Activated CD4-positive, alpha-beta T cell treated with anti-CD3 and anti-CD28 coated beads, Interleukin-2, Interleukin-6, amounts not matched to agents 100 ng/mL and 50 ng/mL, durations not matched to agents 16 hours and 8 hours (primary cell): ENCODE data around the gene SLC37A1.

Experiments
- DNase-seq: peaks from one replicate; pipeline ENCODE4 v3.0.0-alpha.2; 2020

Gene SLC37A1

DNA sequence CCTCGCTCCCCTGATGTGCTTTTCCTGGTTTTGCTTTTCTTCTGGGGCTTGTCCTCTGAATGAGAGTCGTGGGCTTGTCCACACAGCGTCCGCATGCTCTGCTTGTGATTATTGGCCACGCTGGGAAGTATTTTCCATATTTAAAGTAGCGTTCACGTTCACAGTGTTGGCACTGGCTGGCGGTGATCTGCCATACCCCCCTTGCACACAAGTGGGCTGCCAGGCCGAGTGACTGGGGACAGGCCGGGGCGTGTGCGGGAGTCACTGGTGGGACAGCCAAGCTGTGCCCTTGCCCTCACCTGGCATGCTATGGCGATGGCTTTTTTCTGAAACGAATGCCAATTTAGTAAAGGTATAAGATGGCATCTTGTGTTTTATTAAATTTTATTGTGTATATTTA, 32.8 kb downstream of the SLC37A1 start:
- DNase-seq, result no peak

DNA sequence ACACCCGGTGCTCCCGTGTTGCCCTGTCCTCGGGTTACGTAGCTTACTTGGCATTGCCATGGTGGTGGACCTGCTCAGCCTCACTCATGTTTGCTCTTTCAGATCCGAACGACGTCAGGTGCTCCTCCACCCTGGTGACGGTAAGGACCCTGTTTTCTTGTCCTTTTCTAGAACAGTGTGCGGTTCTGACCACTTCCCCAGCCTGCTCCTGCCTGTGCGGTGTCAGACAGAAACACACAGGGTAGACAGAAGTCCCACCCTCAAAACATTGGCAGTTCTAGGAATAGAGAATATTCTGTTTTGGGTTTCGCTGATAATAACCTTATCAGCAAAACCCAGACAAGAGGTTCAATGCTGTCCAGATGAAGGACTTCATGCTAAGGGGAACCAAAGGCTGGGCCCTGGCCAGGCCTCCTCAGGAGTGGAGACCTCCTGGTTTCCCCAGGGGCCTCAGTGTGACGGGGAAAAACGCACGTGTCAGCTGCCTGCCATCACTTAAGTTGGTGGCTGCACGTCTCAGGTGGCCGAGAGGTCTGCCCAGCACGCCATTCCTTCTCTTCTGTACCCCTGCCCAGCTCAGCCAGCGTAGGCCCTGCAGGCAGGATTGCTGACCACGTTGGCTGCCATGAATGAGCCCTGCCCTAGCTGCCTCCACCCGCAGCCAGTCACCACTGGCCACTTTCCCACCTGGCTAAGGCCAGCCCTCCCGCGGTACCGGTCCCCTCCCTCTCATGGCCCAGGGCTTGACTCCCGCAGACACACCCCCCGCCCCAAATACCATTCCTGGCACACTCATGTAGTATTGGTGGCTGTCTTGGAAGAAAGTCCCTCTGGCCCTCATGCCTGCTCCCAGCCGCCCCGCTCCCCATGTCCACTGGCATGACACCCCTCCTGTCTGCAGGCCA, 33.6 kb downstream of the SLC37A1 start:
- DNase-seq, result no peak

DNA sequence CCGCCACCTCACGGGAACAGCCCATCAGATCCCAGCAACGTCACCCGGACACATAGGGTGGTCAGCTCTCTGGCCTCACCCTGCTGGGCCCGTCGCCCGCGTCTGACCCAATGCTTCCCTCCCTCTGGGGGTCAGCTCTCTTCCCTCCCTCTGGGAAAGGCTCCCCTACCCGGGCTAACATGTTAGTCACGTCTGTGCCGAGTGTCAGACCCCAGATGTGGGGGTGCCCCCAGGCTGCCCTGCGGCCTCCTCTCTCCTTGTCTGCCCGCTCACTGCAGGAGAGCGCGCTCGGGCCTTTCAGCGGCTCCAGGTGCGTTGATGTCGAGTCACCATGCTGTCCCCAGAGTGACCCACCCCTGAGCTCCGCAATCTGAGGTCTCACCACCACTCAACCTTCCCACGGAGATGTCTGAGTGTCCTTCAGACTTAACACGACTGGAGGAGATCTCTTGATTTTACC, 34.3 kb downstream of the SLC37A1 start:
- no peak for DNase-seq

DNA sequence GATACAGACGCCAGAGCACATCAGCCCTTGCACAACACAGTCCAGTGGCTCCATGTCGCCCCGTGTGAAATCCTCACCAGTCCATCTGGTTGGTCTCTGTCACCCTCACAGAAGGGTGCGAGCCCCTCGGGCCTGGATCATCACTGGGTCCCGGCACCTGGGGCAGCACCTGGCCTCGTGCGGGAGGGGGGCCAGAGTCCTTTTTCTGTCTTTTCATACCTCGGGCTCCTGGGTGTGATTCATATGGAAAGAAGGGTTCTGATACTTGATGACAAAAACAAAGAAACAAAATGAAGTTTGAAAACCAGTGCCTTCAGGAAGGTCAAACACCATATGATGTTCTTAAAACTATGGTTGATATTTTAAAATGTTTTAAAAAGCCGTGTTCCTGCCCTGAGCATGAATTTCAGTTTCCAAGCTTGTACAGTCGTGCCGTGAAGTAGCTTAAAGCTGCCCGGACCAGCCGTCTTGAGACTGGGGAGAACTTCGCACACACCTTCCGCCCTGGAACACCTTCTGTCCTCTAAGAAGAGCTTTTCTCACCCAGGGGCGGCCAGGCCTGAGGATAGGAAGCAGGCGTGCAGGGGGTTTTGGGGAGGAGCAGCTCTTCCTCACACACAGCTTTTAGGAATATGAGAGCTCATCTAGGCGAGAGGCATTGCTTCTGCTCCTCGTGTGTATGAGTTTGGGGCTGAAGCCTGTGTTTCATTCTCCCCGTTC, 35.2 kb downstream of the SLC37A1 start:
- peak; percentile 25 for DNase-seq

DNA sequence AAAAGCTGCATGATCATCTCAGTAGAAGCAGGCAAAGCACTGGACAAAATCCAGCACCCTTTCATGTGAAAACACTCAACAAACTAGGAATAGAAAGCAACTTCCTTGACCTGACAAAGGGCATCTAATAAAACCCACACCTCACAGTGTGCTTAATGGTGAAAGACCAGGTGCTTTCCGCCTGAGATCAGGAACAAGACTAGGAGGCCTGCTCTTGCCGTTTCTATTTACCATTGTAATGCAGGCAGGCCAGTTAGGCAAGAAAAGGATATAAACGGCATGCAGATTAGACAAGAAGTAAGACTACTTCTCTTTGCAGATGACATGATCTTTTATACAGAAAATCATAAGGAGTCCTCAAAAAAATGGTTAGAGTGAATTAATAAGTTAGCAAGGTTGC, 37.2 kb downstream of the SLC37A1 start:
- DNase-seq, result no peak

DNA sequence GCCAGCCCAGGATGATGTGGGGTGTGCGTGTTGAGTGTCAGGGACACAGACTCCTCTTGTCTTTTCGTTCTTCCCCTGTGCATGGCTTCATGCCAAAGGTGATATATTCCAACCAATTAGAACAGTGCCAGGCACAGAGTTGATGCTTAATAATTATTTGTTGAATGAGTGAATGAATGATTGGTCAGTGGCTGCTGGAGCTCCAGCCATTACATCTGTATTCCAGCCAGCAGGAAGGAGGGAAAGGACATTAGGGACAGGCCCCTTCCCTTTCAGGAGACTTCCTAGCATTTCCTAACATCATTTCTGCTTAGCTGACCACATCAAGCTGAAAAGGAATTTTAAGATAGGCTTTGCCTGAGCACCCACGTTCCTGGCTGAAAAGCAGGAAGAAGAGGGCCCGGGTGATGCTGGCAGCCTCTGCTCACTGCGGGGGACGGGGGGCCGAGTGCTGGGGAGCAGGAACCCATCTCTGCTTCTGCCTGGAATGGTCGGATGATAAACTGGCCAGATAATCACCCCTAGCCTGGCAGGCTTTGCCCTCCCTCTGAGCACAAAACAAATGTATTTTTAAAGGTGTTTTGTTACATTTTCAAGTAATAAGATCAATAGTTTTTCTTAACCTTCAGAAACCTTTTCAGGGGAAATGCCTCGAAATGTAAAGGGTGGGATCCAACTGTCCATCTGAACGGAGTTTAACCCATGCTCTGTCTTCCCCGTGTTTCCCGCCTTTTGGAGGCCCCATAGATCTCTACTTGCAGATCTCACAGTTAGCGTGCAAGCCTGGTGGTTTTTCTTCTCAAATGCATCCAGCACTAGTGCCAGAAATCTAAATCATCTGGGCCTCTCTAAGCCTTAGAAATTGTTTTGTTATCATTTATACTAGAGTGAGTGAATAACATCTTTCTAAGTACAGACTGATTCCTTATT, 39.0 kb downstream of the SLC37A1 start:
- DNase-seq, result no peak

DNA sequence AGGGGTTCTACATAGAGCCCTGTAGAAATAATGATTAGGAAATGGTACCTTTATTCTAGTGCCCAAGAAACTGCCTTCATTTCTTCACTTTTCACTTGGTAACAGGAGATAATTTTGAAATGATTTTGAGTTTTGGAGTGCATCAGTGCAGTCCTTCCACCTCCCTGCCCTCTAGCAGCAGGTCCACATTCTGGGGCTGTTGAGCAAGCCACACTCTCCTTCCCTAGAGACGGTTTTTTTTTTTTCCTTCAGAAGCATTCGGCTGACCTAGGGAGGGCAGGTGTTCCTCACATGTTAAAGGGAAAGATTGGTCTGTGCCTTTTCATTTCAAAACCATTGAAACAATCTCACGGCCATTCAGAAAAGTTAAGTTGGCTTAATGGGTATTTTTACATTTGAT, 39.8 kb downstream of the SLC37A1 start:
- no peak for DNase-seq

DNA sequence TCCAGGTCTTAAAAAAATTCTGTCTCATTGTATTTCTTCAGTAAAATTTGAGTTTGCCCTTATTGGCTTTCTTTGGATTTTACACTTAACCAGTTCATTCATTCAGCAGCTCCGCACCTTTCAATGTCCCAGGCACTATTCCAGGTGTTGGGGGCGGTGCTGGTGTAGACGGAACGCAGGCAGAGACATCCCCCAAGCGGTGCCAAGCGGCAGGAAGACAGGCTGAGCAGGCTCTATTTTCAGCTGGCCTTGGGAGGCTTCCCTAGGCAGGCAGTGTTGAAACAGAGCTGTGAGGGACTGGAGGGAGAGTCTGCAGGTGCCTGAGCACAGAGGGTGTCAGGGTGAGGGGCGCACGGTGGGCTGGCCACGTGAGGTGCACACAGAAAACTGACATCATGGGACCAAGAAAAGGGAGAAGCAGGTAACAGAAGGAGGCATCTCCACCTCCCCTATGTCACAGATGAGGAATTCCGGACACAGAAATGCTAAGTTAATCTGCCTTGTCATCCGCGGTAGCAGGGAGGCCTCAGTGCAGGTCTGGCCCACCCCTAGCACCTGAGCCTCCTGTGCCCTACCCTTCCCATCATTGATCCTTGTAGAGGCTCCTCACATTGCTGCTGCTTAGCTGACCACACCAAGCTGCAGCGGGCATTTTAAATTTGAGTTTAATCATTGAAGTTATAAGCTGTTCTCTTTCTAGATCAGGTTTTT, 40.8 kb downstream of the SLC37A1 start:
- no peak for DNase-seq

DNA sequence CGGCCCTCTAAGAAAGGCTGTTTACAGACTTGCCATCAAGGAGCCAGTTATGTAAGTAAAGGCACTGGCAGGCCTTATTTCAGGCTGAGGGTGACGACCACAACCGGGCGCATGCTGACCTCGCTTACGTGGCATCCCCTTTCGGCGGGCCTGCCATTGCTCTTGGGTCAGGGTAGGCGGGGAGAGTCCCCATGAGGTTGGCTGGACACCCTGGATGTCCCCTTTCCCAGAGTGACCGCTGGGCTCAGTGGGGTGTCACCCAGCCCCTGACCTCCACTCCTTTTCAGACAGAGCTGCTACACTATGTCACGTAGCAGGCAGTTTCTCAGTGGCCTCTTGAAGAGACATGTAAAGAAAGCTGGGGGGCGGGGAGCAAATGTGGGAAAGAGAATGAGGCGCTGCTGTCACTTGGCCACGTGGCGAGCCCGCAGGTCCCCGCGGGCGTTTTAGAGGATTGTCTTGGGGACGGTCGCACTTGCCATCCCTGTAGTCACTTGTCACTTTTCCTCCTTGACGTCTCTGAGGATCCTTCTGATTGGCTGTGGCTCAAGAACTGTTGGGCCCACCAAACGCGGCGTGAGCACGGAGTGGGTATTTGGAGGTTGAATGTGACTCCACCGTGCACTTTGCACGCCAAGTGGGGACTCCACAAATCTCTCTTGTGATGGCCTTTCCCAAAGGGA, 42.2 kb downstream of the SLC37A1 start:
- DNase-seq, result no peak

DNA sequence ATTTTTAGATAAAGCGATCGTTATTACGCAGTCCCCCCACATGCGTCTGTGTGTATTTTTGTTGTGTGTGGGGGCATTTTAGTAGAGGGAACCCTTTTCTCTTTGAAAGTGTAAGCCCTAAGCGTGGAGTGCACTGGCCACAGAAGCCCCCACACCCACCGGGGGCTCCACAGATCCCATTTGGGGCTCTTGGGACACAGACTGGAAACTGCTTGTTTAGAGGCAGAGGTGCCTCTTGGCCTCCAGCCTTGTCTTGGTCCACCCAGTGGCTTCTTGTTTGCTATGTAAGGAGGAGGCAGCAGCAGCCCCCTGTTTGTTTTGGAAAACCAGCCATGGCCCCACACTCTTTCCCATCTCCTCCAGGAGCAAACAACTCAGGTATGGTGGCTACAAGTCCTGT, 42.8 kb downstream of the SLC37A1 start:
- no peak for DNase-seq

DNA sequence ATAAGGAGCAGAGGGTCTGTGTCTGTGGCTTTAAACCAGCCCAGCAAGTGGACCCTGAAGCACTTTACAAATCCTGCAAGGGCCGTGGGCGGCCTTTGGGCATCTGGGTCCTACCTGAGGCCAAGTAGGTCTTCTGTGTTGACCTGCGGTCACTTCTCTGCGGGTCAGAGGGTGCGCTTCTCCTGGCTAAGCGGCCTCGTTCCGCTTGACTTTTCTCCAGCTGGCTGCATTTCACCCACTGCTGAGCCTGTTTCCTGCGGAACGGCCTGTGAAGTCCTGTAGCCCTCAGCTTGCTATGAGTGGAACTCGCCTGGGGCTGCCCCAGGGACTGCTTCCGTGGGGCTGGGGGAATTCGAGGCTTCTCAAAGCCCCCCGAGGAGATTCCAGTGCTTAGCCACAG, 43.3 kb downstream of the SLC37A1 start:
- no peak for DNase-seq

DNA sequence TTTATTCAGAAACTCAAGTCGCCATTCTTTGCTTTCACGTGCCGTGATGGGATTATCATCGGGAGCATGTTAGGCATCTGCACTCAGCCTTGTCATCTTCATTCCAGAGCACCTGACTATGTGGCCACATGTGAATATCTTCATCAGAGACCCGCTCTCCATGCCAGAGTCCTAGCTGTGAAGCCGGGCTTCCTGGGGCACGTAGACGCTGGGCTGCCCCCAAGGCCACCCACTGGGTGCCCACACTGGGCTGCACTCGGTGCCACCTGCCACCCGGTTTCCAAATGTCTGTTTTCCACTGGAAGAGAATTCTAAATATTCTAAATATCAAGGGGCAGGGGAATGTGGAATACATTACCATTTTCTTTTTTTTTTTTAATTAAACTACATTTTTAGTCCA, 43.8 kb downstream of the SLC37A1 start:
- no peak for DNase-seq

DNA sequence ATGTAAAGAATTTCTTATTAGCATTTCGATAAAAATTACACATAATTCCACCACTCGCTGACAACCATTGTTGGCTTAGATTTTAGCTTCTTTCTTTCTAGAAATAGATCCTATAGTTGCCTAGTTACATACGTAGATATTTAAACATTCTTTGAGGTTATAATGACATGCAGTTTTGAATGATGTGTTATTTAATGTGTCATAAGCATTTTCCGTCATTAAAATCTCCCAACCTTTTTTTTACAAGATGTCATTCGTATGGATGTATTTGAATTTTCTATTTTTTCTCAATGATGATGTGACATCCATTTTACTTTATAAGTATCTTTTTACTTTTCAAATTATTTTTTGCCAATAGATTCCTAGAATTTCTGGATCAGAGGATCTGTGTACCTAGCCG, 44.7 kb downstream of the SLC37A1 start:
- DNase-seq, result no peak

DNA sequence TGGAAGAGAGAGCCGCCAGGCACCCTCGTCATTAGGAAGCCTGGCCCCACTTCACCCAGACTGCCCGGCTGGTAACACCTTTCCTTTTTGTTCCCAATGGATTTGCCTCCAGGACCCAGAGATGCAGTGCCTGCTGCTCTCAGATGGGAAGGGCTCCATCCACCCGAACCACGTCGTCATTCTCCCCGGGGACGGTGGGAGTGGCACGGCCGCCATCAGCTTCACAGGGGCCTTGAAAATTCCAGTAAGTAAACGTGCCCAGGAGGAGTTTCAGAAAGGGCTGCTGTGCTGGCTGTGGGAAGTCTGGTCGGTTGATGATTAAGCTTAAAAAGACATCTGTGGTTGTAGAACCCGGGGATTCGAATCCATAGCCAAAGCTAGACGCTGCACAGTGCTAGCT, 45.2 kb downstream of the SLC37A1 start:
- DNase-seq, result no peak

DNA sequence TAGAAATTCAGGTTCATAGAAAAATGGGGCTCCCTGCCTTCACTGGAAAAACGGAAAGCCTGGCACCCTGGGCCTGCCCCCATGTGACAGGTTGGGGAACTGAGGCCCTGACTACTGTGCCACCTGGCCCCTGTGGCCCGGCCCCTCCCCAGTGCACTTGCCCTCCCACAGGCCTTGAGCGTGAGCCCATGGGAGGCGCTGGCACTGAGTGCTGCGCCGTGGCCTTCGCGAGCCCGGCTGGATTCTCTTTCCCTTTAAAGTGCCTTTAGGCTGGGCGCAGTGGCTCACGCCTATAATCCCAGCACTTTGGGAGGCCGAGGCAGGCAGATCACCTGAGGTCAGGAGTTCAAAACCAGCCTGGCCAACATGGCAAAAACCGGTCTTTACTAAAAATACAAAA, 45.7 kb downstream of the SLC37A1 start:
- DNase-seq, result no peak

DNA sequence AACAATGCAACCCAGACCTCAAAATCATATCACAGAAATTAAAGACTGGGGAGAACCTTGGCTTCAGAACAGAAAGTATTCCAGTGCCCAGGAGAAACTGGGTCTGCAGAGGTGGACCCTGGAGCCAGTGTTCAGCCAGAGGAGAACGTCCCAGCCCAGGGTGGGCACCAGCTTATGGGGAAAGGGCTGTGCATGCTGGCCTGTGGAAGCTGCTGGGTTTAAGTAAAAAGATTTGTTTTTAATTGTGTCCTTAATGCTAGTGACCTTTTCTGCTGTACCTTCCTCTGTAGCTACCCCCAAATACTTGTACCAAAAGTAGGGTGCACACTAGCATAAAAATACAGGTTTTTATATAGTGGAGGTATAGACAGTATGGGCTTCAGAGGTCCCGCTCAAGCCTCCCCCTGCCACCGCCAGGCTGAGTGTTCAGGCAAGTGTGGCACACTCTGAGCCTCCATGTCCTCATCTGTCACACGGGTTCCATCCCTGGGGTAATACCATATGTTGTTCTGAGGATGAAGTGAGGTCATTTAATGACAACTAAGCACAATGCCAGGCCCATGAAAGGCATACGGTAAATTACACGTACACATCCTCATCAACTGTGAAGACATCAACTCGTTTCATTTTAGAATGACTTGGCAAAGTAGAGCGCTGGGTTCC, 47.0 kb downstream of the SLC37A1 start:
- DNase-seq, result no peak

DNA sequence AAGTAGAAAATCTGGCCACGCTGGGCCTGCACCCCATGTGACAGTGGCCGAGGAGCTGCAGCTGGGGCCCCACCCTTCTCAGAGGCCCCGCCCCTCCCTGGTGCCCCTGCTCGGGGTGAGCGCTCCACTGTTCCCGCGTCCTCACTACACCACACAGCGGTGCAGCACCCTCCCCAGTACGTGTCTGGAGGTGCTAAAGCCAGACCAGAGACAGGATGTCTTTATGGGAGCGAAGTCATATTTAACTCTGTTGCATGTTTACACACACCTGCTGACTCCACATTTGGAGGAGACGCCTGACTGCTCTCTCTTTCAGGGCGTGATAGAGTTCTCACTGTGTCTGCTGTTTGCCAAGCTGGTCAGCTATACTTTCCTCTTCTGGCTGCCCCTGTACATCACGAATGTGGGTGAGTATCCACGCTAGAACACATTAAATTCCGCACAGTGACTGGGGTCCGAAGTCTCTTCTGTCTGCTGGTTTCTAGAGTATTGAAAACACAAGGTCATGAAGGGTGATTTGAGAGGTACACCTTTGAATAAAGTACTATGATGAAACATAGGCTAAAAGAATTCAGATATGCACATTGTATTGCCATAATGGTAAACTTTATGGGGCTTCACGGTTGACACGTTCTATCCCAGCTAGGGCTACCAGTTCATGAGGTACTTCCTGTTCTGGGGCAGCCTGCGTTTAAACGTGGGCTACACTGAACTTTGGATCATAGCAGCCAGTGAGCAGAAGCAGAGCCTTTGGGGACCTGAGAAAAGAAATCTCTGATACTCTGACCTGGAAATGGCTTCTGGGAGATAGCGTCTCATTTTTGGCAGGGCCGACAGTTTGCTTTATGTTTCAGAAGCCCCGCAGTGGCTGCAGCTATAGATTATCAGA, 48.4 kb downstream of the SLC37A1 start:
- no peak for DNase-seq

DNA sequence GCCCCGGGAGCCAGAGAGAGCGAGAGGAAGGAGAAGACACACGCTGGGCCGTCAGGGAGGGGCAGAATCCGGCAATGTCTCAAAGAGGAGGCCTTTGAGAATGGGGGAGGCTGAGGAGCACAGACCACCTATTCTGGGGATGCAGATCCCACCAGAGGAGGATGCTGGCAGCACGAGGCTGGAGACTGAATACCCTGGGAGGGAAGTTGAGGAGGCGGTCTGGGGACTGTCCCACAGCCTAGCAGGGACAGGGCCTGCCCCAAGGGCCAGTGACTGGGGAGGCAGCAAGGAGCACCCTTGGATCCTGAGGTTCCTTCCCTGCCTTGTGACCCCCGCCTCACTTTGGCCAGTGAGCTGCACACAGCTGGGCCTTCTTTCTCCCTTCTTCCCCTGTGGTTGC, 49.2 kb downstream of the SLC37A1 start:
- no peak for DNase-seq

DNA sequence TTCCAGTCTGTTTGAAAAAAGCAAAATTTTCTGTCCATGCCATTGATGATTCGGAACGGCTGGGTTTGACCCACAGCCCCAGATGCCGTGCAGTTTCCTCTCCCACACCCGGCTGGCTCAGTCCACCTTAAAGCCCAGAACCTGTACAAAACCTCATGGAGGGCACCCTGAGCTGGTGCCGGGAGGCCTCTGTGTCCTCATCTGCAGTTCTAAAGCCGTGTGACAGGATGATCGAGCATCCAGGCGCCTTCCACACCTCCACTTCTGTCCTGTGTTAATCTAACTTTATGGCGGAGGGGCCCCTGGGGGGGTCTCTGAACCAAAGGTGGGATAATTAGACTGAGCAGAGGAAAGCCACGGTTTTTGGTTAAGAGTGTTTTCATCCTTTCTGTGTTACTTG, 49.6 kb downstream of the SLC37A1 start:
- no peak for DNase-seq

DNA sequence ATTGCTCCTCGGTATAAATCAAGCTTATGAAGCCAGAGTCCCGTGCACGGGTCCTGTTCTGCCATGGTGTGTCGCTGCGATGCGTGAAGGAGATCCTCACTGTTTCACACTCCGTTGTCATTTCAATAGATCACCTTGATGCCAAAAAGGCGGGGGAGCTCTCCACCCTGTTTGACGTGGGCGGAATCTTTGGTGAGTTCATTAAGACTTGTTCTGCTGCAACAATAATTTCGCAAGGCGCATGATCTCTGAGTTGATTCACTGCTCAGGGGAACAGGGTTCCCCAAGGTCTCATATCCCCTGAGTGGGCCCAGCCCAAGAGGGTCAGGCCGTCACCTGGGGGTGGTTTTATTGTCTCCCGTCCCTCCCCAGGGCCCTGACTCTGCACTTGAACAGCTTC, 50.0 kb downstream of the SLC37A1 start:
- no peak for DNase-seq
